NB4 (cell line): ENCODE data around the gene LLCFC1.

Source experiments
- CTCF ChIP-seq: IDR thresholded peaks from one replicate; pipeline ENCODE4 v1.5.1; 2012; ENCODE audit warnings: low read depth, low read length
- MAX ChIP-seq: IDR thresholded peaks from 2 replicates; pipeline ENCODE4 v1.6.1; 2011; ENCODE audit warnings: low read depth, low read length
- MYC ChIP-seq: IDR thresholded peaks from 2 replicates; pipeline ENCODE4 v1.6.1; 2011; ENCODE audit warnings: low read depth, low read length
- POLR2A ChIP-seq: IDR thresholded peaks from 2 replicates; pipeline ENCODE4 v1.6.1; 2011; ENCODE audit warnings: mild to moderate bottlenecking; ENCODE audit not compliant: insufficient read length; ENCODE audit errors: extremely low read depth

- no peak for TF ChIP-seq CTCF
- no peak for TF ChIP-seq POLR2A
- TF ChIP-seq MAX, result no peak
- no peak for TF ChIP-seq MYC
Measured at GRCh38 chr7:142918901-142919300, 20.4 kb upstream of the LLCFC1 start.
